PC-9 (cell line): Measurements from ENCODE around the gene HSF5. TPM values are rescaled to one million over a fixed set of nuclear protein-coding genes. Genes with fewer than 3 reads are reported as not detected.

ENCODE experiments used
- BruUV-seq: library from RNA; stranded (reverse); fragments of 400-500 nt; replicated peaks from 2 replicates; lab custom pipeline; 2021; lab: Mats Ljungman, UMichigan
- CTCF ChIA-PET: fragments of 300-600 bp; sonication (Branson Sonifier 250); formaldehyde crosslinking; loops from one replicate; lab custom pipeline; 2022; ENCODE audit warnings: antibody characterized with exemption; lab: Charles Lee
- POLR2A ChIA-PET: fragments of 300-600 bp; sonication (Branson Sonifier 250); formaldehyde crosslinking; loops from one replicate; lab custom pipeline; 2022; ENCODE audit warnings: antibody characterized with exemption; ENCODE audit not compliant: unreplicated experiment; lab: Charles Lee
- DNase-seq, 2 experiments: peaks; one replicate each; pipeline versions ENCODE4 v3.0.0 to v3.0.0-alpha.2; 2015 to 2022; ENCODE audit warnings: mixed read lengths in 1 of 2
- H2AFZ ChIP-seq: fragments of 200-600 bp; sonication (generic); 2 replicates; pipeline ENCODE4 v1.8.1; 2017; ENCODE audit warnings: antibody characterized with exemption
- H3F3A ChIP-seq: fragments of 200-600 bp; sonication (generic); 2 replicates; pipeline ENCODE4 v1.8.1; 2017; ENCODE audit warnings: antibody characterized with exemption, mild to moderate bottlenecking, low read depth; ENCODE audit not compliant: insufficient read depth
- H3K27ac ChIP-seq: fragments of 200-600 bp; sonication (generic); 2 replicates; pipeline ENCODE4 v1.6.1; 2016; ENCODE audit warnings: mixed run types
- H3K27me3 ChIP-seq: fragments of 200-600 bp; sonication (generic); 2 replicates; pipeline ENCODE4 v1.6.1; 2016; ENCODE audit warnings: low read depth, mixed run types; ENCODE audit not compliant: insufficient read depth
- H3K36me3 ChIP-seq: fragments of 200-600 bp; sonication (generic); 2 replicates; pipeline ENCODE4 v1.6.1; 2016; ENCODE audit warnings: low read depth, mixed run types
- H3K4me1 ChIP-seq: fragments of 200-600 bp; sonication (generic); replicated peaks from 2 replicates; pipeline ENCODE4 v1.6.1; 2016; ENCODE audit warnings: mixed run types; ENCODE audit not compliant: insufficient read depth
- H3K4me2 ChIP-seq: fragments of 200-600 bp; sonication (generic); 2 replicates; pipeline ENCODE4 v1.6.1; 2017; ENCODE audit warnings: mixed run types
- H3K4me3 ChIP-seq: fragments of 200-600 bp; sonication (generic); 2 replicates; pipeline ENCODE4 v1.6.1; 2016; ENCODE audit warnings: mixed run types
- H3K79me2 ChIP-seq: fragments of 200-600 bp; sonication (generic); 2 replicates; pipeline ENCODE4 v1.6.1; 2017; ENCODE audit warnings: low read depth, mixed run types
- H3K9me2 ChIP-seq: fragments of 200-600 bp; sonication (generic); 2 replicates; pipeline ENCODE4 v1.8.1; 2017; ENCODE audit warnings: mild to moderate bottlenecking; ENCODE audit not compliant: insufficient read depth
- H3K9me3 ChIP-seq: fragments of 200-600 bp; sonication (generic); 2 replicates; pipeline ENCODE4 v1.8.1; 2016; ENCODE audit warnings: low read depth; ENCODE audit not compliant: insufficient read depth
- H4K20me1 ChIP-seq: fragments of 200-600 bp; sonication (generic); 2 replicates; pipeline ENCODE4 v1.8.1; 2017; ENCODE audit not compliant: insufficient read depth
- EZH2 ChIP-seq: fragments of 200-600 bp; sonication (generic); IDR thresholded peaks from 2 replicates; pipeline ENCODE4 v1.8.0; 2017; ENCODE audit warnings: antibody characterized with exemption, low read depth
- intact Hi-C: fragments of 100-400 bp; cut with micrococcal nuclease; formaldehyde crosslinking; loops from one replicate; pipeline ENCODE4 v1.10.0; 2022; ENCODE audit not compliant: unreplicated experiment
- total RNA-seq: library from RNA; stranded (reverse); gene quantifications from 2 replicates; pipeline ENCODE4 v1.2.3, GENCODE V29; 2021
- TF ChIP-seq, protein P1 (sequence below): fragments of 200-600 bp; sonication (generic); conservative IDR thresholded peaks from 2 replicates; pipeline ENCODE4 v1.6.1; 2017; ENCODE audit warnings: mixed run types, antibody characterized with exemption, mild to moderate bottlenecking, moderate library complexity

Gene HSF5
- total RNA-seq, 1 experiment from 2014 or later, result not detected

GRCh38 chr17:58402679-58403078 lies 85.5 kb downstream of the HSF5 start:
- ChIA-PET POLR2A (no interaction called here), CTCF (no interaction called here)
- BruUV-seq, result no TSS peak
- no peaks in the 10 kb centered on the region for H3K36me3 ChIP-seq
- H3K27ac ChIP-seq, result no peak overlapping the region
- H3K79me2 ChIP-seq, result no peaks in the 10 kb centered on the region
- peaks cover 14% of the 10 kb centered on the region; the same call in 1 of the 2 replicates for H3F3A ChIP-seq
- H3K4me2 ChIP-seq, result 0 out of 2 replicates have a peak overlapping the region, but pooled peaks have one; percentile 31
- H2AFZ ChIP-seq, result no peak overlapping the region
- no peaks in the 10 kb centered on the region; the same call in 1 of the 2 replicates for H3K9me3 ChIP-seq
- no peaks in the 10 kb centered on the region for H3K9me2 ChIP-seq
- intact Hi-C loops, result no loop called here
- peak; percentile 14 to 69 for DNase-seq
- no peak for TF ChIP-seq EZH2
- TF ChIP-seq, protein P1, sequence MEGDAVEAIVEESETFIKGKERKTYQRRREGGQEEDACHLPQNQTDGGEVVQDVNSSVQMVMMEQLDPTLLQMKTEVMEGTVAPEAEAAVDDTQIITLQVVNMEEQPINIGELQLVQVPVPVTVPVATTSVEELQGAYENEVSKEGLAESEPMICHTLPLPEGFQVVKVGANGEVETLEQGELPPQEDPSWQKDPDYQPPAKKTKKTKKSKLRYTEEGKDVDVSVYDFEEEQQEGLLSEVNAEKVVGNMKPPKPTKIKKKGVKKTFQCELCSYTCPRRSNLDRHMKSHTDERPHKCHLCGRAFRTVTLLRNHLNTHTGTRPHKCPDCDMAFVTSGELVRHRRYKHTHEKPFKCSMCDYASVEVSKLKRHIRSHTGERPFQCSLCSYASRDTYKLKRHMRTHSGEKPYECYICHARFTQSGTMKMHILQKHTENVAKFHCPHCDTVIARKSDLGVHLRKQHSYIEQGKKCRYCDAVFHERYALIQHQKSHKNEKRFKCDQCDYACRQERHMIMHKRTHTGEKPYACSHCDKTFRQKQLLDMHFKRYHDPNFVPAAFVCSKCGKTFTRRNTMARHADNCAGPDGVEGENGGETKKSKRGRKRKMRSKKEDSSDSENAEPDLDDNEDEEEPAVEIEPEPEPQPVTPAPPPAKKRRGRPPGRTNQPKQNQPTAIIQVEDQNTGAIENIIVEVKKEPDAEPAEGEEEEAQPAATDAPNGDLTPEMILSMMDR, result no peak
- H3K4me1 ChIP-seq, result peaks cover 23% of the 10 kb centered on the region
- H3K27me3 ChIP-seq, result 0 out of 2 replicates have a peak, but pooled peaks cover 6% of the 10 kb centered on the region
- H4K20me1 ChIP-seq, result no peaks in the 10 kb centered on the region
- no peak overlapping the region for H3K4me3 ChIP-seq

GRCh38 chr17:58402047-58402446 lies 86.2 kb downstream of the HSF5 start:
- DNase-seq, result peak in 1 of 2 experiments; percentile 40
- Histone ChIP-seq H2AFZ (no peak overlapping the region), H3F3A (peaks cover 14% of the 10 kb centered on the region; the same call in 1 of the 2 replicates), H3K27me3 (0 out of 2 replicates have a peak, but pooled peaks cover 6% of the 10 kb centered on the region), H3K36me3 (no peaks in the 10 kb centered on the region), H4K20me1 (no peaks in the 10 kb centered on the region), H3K4me2 (peak overlapping the region; percentile 31), H3K4me3 (no peak overlapping the region), H3K9me3 (no peaks in the 10 kb centered on the region; the same call in 1 of the 2 replicates), H3K4me1 (peaks cover 23% of the 10 kb centered on the region), H3K9me2 (no peaks in the 10 kb centered on the region), H3K27ac (peak overlapping the region; percentile 27), H3K79me2 (no peaks in the 10 kb centered on the region)
- TF ChIP-seq, protein P1, result no peak
- no peak for TF ChIP-seq EZH2
- POLR2A ChIA-PET, result no interaction called here
- intact Hi-C loops, result no loop called here
- BruUV-seq, result no TSS peak
- CTCF ChIA-PET, result no interaction called here

DNA sequence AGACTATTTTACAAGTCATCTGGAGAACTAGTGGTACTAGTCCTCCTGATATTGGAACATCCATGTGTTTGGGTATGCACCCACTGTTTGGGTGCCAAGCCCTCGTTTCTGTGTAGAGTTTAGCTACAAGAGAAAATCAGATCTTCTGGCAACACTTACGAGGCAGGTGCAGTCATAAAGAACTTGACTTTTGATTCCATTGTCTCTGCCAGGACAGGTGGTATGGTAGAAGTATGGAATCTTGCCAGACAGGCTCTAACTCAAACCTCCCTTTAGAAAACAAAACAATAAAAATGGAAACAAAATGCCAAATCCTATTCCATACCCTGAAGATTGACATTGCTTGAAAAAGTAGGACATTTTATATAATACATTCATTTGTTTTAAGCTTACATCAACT lies 86.9 kb downstream of the HSF5 start:
- H3K27ac ChIP-seq, result no peak overlapping the region
- no peak overlapping the region for H2AFZ ChIP-seq
- peaks cover 23% of the 10 kb centered on the region for H3K4me1 ChIP-seq
- no peaks in the 10 kb centered on the region for H3K36me3 ChIP-seq
- no peaks in the 10 kb centered on the region; the same call in 1 of the 2 replicates for H3K9me3 ChIP-seq
- peaks cover 14% of the 10 kb centered on the region; the same call in 1 of the 2 replicates for H3F3A ChIP-seq
- no TSS peak for BruUV-seq
- intact Hi-C loops, result no loop called here
- H3K27me3 ChIP-seq, result 0 out of 2 replicates have a peak, but pooled peaks cover 7% of the 10 kb centered on the region
- H4K20me1 ChIP-seq, result no peaks in the 10 kb centered on the region
- ChIA-PET CTCF (no interaction called here), POLR2A (no interaction called here)
- DNase-seq, result no peak
- no peak for TF ChIP-seq EZH2
- TF ChIP-seq, protein P1, result no peak
- peak overlapping the region; percentile 11; the same call in 1 of the 2 replicates for H3K4me2 ChIP-seq
- no peak overlapping the region for H3K4me3 ChIP-seq
- no peaks in the 10 kb centered on the region for H3K79me2 ChIP-seq
- no peaks in the 10 kb centered on the region for H3K9me2 ChIP-seq
